GM18868 (cell line): ENCODE data around the gene SETMAR.
"Not testable (repeated sequence)": the region's sequence is repeated elsewhere in the genome, so short reads cannot be mapped to it uniquely, and the experiment has no call there.

ENCODE experiments used
- ATAC-seq: cut with Tn5 transposase; IDR thresholded peaks from one replicate; pipeline ENCODE4 v1.9.1; 2021; ENCODE audit warnings: mild to moderate bottlenecking, moderate library complexity; ENCODE audit not compliant: unreplicated experiment

The SETMAR gene

GRCh38 chr3:4313606-4314293, 10.6 kb downstream of the SETMAR start:
- ATAC-seq, result no peak

GRCh38 chr3:4314688-4315087, 11.5 kb downstream of the SETMAR start:
- no peak for ATAC-seq

- ATAC-seq, result no peak
Measured at GRCh38 chr3:4320096-4320911, 17.1 kb downstream of the SETMAR start.

GRCh38 chr3:4321732-4322131, 18.6 kb downstream of the SETMAR start:
- no peak for ATAC-seq

- ATAC-seq, result no peak
Measured at GRCh38 chr3:4322635-4323034, 19.5 kb downstream of the SETMAR start.

- ATAC-seq, result no peak
Measured at GRCh38 chr3:4323246-4324027, 20.3 kb downstream of the SETMAR start.

GRCh38 chr3:4326868-4327267, 23.7 kb downstream of the SETMAR start:
- no peak for ATAC-seq

GRCh38 chr3:4329806-4330205, 26.6 kb downstream of the SETMAR start:
- ATAC-seq, result not testable (repeated sequence)

GRCh38 chr3:4332111-4332510, 28.9 kb downstream of the SETMAR start:
- ATAC-seq, result no peak

- ATAC-seq, result no peak
Measured at GRCh38 chr3:4332574-4332973, 29.4 kb downstream of the SETMAR start.

GRCh38 chr3:4332991-4333390, 29.8 kb downstream of the SETMAR start:
- no peak for ATAC-seq

GRCh38 chr3:4334548-4334947, 31.4 kb downstream of the SETMAR start:
- ATAC-seq, result no peak

- ATAC-seq, result no peak
Measured at GRCh38 chr3:4335840-4336562, 32.8 kb downstream of the SETMAR start.

GRCh38 chr3:4336850-4337546, 33.8 kb downstream of the SETMAR start:
- ATAC-seq, result no peak

GRCh38 chr3:4338751-4339150, 35.6 kb downstream of the SETMAR start:
- ATAC-seq, result no peak

GRCh38 chr3:4340077-4340410, 36.9 kb downstream of the SETMAR start:
- no peak for ATAC-seq

GRCh38 chr3:4340411-4341335, 37.5 kb downstream of the SETMAR start:
- no peak for ATAC-seq

GRCh38 chr3:4341336-4341675, 38.1 kb downstream of the SETMAR start:
- no peak for ATAC-seq

GRCh38 chr3:4343258-4343657, 40.1 kb downstream of the SETMAR start:
- no peak for ATAC-seq

GRCh38 chr3:4350789-4351163, 47.6 kb downstream of the SETMAR start:
- peak; percentile 88 for ATAC-seq
